Hindlimb muscle (tissue), 1 donor: ENCODE measurements around the gene ZNF536. TPM values are rescaled to one million over a fixed set of nuclear protein-coding genes. Genes with fewer than 3 reads are reported as not detected.

Experiments
- DNase-seq: peaks from one replicate; pipeline ENCODE4 v3.0.0-alpha.2; 2013
- polyA plus RNA-seq: library from polyadenylated mRNA; unstranded; fragments of 120-200 nt; gene quantifications from one replicate; pipeline ENCODE4 v1.2.1, GENCODE V29; 2013; ENCODE audit not compliant: insufficient read length

ZNF536 gene
- polyA plus RNA-seq, 1 donor, result 2.0 TPM

- DNase-seq, result no peak
Measured at GRCh38 chr19:30364866-30365800, 7.1 kb upstream of the ZNF536 start.

DNA sequence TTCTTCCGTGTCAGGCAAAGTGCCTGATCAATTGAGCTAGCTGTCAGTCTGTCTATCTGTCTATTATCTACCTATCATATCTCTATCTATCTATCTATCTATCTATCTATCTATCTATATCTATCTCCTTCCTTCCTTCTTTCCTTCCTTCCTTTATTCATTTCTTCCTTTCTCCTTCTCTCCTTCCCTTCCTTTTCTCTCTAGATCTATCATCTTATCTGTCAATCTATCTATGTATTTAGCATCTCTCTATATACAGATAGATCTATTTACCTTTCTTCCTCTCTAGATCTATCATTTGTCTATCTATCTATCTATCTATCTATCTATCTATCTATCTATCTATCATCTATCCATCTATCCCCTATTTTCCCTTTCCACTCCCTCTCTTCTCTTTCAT lies 5.9 kb upstream of the ZNF536 start:
- no peak for DNase-seq

DNA sequence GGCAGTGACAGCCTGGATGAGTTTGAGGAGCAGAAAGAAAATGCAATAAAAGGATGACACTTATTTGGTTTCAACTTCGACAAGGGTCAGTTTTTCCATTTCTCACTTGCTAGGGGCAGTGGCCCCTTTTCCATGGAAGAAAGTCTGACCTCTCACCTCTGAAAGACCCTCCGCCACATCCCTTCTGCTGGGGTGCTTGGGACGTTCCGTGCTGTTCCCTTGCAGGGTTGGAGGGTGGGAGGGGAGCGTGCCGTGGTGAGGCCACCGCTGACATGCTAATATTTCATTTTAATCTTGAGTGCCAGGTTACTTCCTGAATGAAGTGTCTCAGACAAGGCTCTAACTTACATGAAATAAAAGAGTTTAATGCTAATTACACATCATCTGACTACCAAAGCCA lies 5.2 kb upstream of the ZNF536 start:
- no peak for DNase-seq

DNA sequence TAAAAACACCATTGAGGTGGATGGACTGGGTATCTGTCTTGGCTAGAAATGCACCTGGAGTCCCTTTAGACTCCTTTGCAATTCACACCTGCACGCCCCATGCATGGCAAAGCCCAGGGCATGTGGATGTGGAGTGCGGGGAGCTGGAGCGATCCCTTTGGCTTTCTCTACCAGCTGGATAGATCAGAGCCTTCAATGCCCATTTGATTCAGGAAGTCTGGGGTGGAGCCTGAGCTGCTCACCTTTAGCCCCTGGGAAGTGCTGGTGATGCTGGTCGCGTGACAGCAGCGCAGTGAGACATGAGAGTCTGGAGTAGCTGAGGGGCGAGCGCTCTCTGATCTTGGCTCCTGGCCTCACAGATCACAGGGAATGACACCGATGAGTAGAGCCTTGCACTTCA lies 4.8 kb upstream of the ZNF536 start:
- no peak for DNase-seq

GRCh38 chr19:30369833-30370232 lies 2.4 kb upstream of the ZNF536 start:
- DNase-seq, result no peak

DNA sequence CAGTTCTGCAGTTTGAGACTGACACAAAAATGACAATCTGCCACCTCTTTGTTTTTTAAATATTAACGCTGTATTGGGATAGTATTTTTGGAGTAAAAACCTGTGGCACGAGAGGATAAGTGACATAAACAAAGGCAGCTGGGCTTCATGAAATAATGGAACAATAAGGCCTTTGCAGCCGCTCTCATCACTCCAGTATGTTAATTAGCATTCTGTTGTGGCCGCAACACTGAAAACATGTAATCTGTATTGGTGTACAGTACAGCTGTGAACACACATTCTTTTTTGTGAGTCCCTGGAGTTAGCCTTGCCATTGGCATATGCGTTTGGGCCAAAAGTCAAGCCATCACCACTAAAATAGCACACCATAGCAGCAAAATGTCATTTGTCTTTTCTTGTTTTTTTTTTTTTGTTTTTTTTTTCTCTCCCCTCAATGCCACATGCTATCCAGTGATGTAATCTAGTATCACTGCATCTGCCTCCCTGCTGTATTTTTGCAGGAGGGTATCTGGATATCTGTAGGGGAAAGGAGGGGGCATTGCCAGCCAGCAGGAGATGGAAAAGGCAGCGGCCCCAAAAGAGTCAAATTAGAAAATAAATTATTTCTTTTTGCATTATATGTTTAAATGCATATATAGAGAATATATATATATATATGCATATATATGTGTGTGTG lies 885 bp upstream of the ZNF536 start:
- DNase-seq, result no peak

GRCh38 chr19:30373593-30373992 lies 1.4 kb downstream of the ZNF536 start:
- no peak for DNase-seq

DNA sequence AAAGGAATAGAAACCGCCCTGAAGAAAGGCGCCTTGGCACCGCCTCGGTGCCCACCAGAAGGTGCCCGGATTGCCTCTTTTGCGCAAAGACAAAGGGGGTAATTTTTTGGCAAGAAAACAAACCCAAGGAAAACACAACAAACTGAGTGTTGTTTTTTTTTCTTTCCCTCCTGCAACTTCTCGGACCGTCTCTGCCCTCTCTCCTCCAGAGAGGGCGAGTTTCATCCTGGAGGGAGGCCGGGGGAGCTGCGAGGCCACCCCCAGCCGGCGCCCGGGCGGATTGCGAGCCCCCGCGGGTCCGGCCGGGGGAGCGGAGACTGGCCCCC lies 2.3 kb downstream of the ZNF536 start:
- DNase-seq, result no peak

GRCh38 chr19:30374865-30375552 lies 2.8 kb downstream of the ZNF536 start:
- no peak for DNase-seq

DNA sequence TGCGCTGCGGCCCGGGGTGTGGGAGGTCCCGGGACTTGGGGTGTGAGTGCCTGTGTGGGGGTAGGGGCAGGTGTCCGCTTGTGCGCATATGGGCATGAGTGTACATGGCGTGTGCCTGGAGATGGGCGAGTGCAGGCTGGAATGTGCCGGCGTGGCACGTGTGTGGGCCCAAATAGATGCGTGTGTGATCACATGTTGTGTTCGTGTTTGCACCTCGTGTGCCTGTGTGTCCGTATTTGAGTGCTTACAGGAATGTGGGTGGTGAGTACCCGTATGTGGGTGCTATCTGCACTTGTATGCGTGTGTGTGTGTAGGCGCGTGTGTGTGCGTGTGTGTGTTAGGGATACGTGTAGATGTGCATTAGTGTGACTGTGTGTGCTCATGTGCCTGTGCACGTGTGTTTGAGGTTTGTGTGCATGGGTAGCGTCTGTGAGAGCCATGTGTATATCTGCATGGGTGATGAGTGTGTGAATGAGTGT lies 3.4 kb downstream of the ZNF536 start:
- DNase-seq, result no peak

DNA sequence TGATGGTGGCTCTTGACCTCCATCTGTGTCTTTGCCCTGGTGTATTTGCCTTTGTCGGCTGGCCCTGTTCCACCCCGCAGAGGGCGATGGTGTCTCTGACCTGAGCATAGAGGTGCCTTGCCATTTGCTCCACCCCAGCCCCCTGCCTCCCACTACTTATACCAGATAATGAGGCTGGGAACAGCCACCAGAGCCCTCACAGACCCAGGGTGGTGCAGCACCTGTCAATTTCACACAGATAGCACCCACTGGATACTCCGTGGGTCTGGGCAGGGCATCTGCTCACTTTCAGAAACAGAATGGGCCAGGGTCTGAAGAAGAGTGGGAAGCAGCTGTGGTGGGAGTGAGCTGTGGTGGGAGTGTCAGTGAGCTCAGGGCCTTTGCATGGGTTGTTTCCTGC lies 4.1 kb downstream of the ZNF536 start:
- no peak for DNase-seq

DNA sequence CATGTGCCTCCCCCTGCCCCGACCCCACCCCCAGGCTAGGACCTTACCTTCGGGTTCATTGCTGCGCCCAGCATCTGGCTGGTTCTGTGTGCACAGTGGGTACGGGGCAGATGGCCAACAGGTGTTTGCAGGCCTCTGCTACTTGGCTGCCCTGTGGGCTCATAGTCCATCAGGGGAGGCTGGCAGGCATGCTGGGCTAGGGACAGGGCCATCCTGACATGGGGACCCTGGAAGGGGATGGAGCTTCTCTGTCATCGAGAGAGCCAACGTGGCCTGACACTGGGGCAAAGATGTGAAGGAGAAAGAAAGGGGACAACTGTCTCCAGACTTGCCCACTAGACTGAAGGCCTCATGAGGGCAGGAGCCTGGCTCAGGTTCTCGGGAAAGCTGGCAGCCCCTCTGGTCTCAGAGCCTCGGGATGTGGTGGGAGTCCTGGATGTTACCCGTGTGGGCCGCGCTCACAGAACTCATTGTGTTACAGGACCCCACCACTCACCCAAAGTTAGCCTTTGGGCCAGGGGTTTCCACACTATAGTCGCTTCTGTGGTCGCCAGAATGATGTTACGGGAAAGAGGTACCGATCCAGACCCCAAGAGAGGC lies 4.7 kb downstream of the ZNF536 start:
- no peak for DNase-seq

DNA sequence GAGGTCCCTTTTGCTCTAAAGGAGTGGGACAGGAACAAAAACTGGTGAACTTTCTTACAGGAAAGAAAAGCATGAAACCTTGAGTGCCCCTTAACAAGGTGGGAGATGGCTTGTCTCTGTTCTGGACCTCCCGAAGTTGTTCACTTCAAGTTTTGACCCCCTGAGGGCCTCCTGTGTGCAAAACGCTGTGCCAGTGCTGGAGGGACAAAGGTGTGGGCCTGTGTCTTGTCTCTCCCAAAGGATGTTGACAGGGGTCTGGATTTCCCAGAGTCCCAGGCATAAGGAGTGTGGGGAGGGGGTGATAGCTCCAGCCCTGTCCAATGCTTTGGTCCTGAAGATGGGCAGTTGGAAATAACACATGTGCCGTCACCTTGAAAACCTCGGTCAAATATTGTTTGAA lies 6.5 kb downstream of the ZNF536 start:
- DNase-seq, result no peak

- DNase-seq, result no peak
Measured at GRCh38 chr19:30379841-30380610, 7.8 kb downstream of the ZNF536 start.

GRCh38 chr19:30381366-30381765 lies 9.2 kb downstream of the ZNF536 start:
- no peak for DNase-seq

GRCh38 chr19:30385174-30385573 lies 13.0 kb downstream of the ZNF536 start:
- no peak for DNase-seq

DNA sequence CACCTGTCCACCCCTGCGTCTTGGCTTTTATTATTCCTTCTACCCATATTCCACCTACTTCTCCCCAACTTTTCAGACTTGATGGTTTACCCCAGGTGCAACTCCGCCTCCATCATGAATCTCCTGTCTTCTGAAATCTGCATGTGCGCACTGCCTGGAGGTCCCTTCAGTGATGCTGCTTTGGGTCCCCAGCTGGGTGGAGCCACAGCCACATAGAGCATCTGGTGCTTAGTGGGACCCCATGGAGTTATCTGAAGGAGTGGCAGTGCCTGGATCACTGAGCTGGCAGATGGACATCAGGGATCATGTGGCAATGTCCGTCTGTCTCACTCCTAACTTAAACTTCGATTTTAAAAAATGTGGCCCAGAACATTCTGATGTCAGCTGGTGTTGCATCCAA lies 13.5 kb downstream of the ZNF536 start:
- DNase-seq, result no peak

DNA sequence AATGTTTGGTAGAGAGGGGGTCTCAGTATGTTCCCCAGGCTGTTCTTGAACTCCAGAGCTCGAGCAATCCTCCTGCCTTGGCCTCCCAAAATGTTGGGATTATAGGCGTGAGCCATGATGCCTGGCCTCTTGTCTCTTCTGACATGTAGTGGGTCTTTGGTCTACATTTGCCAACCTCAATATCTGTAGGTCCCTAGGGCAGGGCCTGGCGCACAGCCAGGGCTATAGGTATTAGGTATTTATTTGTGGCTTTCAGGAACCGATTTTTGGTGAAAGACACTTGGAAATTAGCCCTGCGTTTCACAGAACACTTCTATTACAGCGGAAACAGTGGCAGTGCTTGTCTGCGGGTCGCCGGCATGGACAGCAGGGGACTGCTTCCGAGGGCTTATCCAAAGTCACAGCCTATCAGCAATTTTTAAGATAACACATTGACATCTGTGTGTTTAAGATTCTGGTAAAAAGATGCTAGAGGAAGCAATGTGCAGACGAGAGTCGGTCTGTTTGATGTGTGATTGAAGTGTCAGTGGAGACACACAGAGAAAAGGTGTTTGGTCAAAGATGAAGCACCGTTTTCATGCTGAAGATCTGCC lies 14.5 kb downstream of the ZNF536 start:
- no peak for DNase-seq

DNA sequence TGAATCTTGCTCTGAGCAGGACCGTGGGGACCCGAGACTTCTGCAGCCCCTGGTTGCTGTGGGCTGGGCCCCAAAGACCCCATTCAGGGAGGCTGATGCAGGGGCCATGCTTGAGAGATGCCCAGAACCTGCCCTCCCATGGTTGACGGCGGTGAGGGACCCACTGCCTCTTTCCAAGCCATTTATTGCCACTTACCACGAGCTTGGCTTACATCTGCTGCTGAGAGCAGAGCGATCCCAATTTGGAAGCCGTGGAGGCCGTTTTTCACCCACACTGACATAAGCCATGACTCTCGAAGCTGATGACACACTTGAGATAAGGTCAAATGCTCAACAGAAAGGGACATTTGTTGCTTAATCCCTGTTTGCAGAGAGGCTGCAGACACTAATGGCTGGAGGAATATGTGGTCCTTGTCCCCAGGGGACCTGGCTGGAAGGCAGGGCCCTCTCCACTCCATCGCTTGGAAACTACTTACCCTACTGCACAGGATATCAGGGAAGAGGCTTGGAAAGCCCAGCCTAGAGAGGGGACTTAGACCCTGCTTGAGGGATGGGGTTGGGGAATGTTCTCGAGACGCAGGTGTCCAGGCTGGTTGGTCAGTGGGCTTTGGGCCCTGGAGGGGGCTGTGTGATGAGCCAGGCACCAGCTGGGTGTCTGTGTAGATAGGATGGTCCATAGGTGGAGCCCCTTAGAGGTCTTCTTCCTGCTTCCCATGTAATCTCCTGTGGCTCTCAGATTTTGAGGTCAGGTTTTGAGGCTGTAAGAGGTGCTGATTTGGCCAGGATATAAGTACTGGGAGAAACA lies 15.3 kb downstream of the ZNF536 start:
- DNase-seq, result no peak

- DNase-seq, result no peak
Measured at GRCh38 chr19:30388327-30388726, 16.1 kb downstream of the ZNF536 start.

DNA sequence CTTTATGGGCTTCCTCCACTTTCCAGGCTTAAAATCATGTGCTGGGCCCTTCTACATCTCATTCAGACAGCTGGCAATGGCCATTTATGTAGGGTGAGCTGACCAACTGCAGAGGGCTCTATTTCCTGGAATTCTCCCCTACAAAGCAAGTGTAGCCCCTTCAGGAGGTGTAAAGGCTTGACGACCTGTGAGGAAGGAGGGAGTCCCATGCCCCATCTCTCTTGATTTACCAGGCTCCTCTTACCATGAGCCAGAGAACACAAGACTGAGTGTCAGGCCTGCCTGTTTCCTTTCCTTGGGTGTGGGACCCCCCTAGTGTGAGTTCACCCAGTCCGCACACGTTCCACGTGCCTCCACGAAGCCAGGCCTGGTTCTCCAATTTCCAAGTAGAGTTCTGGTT lies 16.6 kb downstream of the ZNF536 start:
- no peak for DNase-seq
